CD14-positive monocyte (primary cell): ENCODE data around the gene CDH23. TPM values are rescaled to one million over a fixed set of nuclear protein-coding genes. Genes with fewer than 3 reads are reported as not detected.

Experiments used
- DNase-seq, 3 donors: peaks; one replicate each; pipeline ENCODE4 v3.0.0-alpha.2; 2011 to 2022
- H2AFZ ChIP-seq: 2 replicates; pipeline ENCODE4 v1.6.0; 2012; ENCODE audit warnings: mild to moderate bottlenecking, low read depth, low read length, inconsistent platforms; ENCODE audit not compliant: insufficient read depth, poor library complexity, severe bottlenecking
- H3K27ac ChIP-seq, 2 donors: 1 replicate in 1 of 2; 2 replicates in 1 of 2; pipeline ENCODE4 v1.5.1; 2012 to 2013; ENCODE audit warnings: low read length in 2 of 2, control low read depth in 1 of 2, inconsistent platforms in 1 of 2, low read depth in 1 of 2, mild to moderate bottlenecking in 1 of 2
- H3K27me3 ChIP-seq, 2 donors: one replicate each; pipeline versions ENCODE4 v1.6.0 to v1.6.1; 2011 to 2013; ENCODE audit warnings: low read length in 2 of 2; ENCODE audit not compliant: control insufficient read depth in 2 of 2, insufficient read depth in 2 of 2
- H3K36me3 ChIP-seq, 2 donors: replicated peaks in 1 of 2; 1 replicate in 1 of 2; 2 replicates in 1 of 2; pipeline versions ENCODE4 v1.5.1 to v1.6.1; 2012 to 2013; ENCODE audit warnings: low read length in 2 of 2, control low read depth in 1 of 2, inconsistent platforms in 1 of 2, mild to moderate bottlenecking in 1 of 2; ENCODE audit not compliant: insufficient read depth in 2 of 2, control insufficient read depth in 1 of 2
- H3K4me1 ChIP-seq, 2 donors: 1 replicate in 1 of 2; 2 replicates in 1 of 2; pipeline versions ENCODE4 v1.5.1 to v1.6.1; 2012 to 2013; ENCODE audit warnings: low read length in 2 of 2, control low read depth in 1 of 2, inconsistent platforms in 1 of 2, mild to moderate bottlenecking in 1 of 2, moderate library complexity in 1 of 2; ENCODE audit not compliant: insufficient read depth in 2 of 2, control insufficient read depth in 1 of 2
- H3K4me2 ChIP-seq: replicated peaks from 2 replicates; pipeline ENCODE3; 2012; ENCODE audit warnings: low read length, moderate library complexity, mild to moderate bottlenecking; ENCODE audit not compliant: poor library complexity, severe bottlenecking; ENCODE audit errors: extremely low read depth
- H3K4me3 ChIP-seq, 3 experiments: fragments of 200-600 bp in 1 of 3; sonication (generic) in 1 of 3; replicated peaks in 1 of 3; 1 replicate in 2 of 3; 2 replicates in 1 of 3; pipeline ENCODE4 v1.5.1; 2011 to 2013; ENCODE audit warnings: low read length in 3 of 3, mild to moderate bottlenecking in 3 of 3, control low read depth in 2 of 3, low read depth in 2 of 3, inconsistent platforms in 1 of 3, moderate library complexity in 1 of 3
- H3K79me2 ChIP-seq: 2 replicates; pipeline ENCODE4 v1.6.0; 2012; ENCODE audit warnings: mild to moderate bottlenecking, control low read depth, inconsistent platforms, low read length, moderate library complexity; ENCODE audit not compliant: insufficient read depth
- H3K9ac ChIP-seq: 2 replicates; pipeline ENCODE4 v1.6.0; 2017; ENCODE audit warnings: low read length, mild to moderate bottlenecking; ENCODE audit not compliant: insufficient read depth, poor library complexity, severe bottlenecking
- H3K9me3 ChIP-seq, 2 donors: replicated peaks in 1 of 2; 1 replicate in 1 of 2; 2 replicates in 1 of 2; pipeline versions ENCODE4 v1.5.1 to v1.6.1; 2012 to 2013; ENCODE audit warnings: low read length in 2 of 2, control low read depth in 1 of 2; ENCODE audit not compliant: control insufficient read depth in 1 of 2, insufficient read depth in 1 of 2
- H4K20me1 ChIP-seq: 2 replicates; pipeline ENCODE4 v1.6.0; 2012; ENCODE audit warnings: mild to moderate bottlenecking, low read length, control low read depth, moderate library complexity; ENCODE audit not compliant: insufficient read depth
- H3K27ac Mint-ChIP-seq, 7 donors: one replicate each; pipeline ENCODE4 v1.8.0; 2020; ENCODE audit warnings: mild to moderate bottlenecking in 7 of 7, mixed read lengths in 7 of 7, moderate library complexity in 6 of 7, inconsistent platforms in 2 of 7
- H3K27me3 Mint-ChIP-seq, 3 donors: one replicate each; pipeline ENCODE4 v1.8.0; 2021 to 2022; ENCODE audit warnings: low read depth in 3 of 3, mild to moderate bottlenecking in 3 of 3, mixed read lengths in 3 of 3, moderate library complexity in 3 of 3, inconsistent platforms in 1 of 3
- H3K36me3 Mint-ChIP-seq, 2 donors: one replicate each; pipeline ENCODE4 v1.8.0; 2020; ENCODE audit warnings: mixed read lengths in 2 of 2, inconsistent platforms in 1 of 2, mild to moderate bottlenecking in 1 of 2
- H3K4me1 Mint-ChIP-seq: one replicate; pipeline ENCODE4 v1.8.0; 2020; ENCODE audit warnings: mild to moderate bottlenecking, mixed read lengths
- H3K4me3 Mint-ChIP-seq, 2 donors: one replicate each; pipeline ENCODE4 v1.8.0; 2020; ENCODE audit warnings: mild to moderate bottlenecking in 2 of 2, mixed read lengths in 2 of 2, moderate library complexity in 1 of 2
- H3K9me3 Mint-ChIP-seq, 7 donors: one replicate each; pipeline ENCODE4 v1.8.0; 2020 to 2022; ENCODE audit warnings: mixed read lengths in 7 of 7, mild to moderate bottlenecking in 6 of 7, moderate library complexity in 6 of 7, inconsistent platforms in 2 of 7
- WGBS: methylation state at CpG from one replicate; pipeline ENCODE4 v1.1.5; 2013; ENCODE audit warnings: missing lambda C conversion rate; ENCODE audit not compliant: insufficient coverage; 5-methylcytosine and 5-hydroxymethylcytosine counted together
- intact Hi-C, 2 donors: fragments of 100-400 bp; cut with micrococcal nuclease; formaldehyde crosslinking; loops; one replicate each; pipeline versions ENCODE4 v1.15.0 to v1.15.1; 2023
- polyA plus RNA-seq, 3 donors: library from polyadenylated mRNA; depleted of rRNA in 1 of 3; unstranded in 2 of 3; stranded (reverse) in 1 of 3; fragments of 300-500 nt in 2 of 3; fragments of >200 nt in 1 of 3; fragmentation: Illumina TruSeq in 2 of 3; gene quantifications; 1 replicate in 2 of 3; 2 replicates in 1 of 3; pipeline ENCODE4 v1.2.3, GENCODE V29; 2012 to 2021
- TF ChIP-seq, protein P1 (sequence below): fragments of 200-600 bp; IDR thresholded peaks from one replicate; pipeline ENCODE4 v1.8.0; 2022; ENCODE audit warnings: antibody characterized with exemption, mild to moderate bottlenecking

CDH23 gene
- polyA plus RNA-seq, 3 donors, result 8.2 to 36.2 (median 10.5) TPM

DNA sequence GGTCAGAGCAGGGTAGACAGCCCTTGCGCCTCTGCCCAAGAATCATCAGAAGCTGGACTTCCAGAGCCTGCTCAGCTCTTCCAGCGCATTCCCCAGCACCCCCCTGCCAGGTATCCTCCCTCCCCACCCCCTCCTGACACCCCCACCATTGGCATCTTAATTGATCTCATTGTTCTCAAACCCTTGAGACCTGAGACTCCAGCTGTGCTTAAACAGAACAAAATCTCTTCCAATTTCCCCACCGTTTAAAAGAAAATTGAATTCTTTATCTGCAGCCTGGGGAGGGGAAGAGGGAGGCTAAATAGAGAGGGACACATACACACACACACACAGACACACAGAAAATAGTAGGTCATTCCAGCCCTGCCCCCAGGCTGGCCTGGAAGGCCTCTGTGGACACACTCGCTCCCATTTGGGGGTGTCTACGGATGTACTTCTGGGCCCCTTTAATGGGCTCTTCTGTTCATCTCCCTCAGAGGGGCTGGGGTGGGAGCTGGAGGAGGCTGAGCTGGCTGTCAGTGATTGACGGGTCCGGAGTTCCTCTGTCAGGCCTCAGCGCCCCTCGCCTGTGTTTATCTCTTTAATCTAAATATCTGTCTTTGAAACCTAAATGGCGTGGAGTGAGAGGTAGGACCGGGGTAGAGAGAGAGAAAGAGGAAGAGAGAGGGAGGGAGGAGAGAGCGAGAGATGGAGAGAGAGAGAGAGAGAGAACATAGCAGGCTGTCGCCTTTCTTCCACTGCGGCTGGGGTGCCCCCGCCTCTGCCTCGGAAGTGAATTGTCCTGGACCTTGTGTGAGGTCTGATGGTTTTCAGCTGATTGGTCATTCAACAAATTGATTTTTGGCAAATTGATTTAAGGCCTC, 261.1 kb downstream of the CDH23 start:
- no peak overlapping the region for H3K4me3 ChIP-seq
- Mint-ChIP-seq H3K4me1 (peaks cover 13% of the 10 kb centered on the region), H3K27ac (peak overlapping the region in 2 of 7 donors; percentile 32 to 35), H3K27me3 (peaks cover 7 to 9% (median 8%) of the 10 kb centered on the region in 3 donors), H3K9me3 (peaks cover 12 to 22% (median 19%) of the 10 kb centered on the region in 7 donors), H3K4me3 (no peak overlapping the region), H3K36me3 (peaks cover 4 to 10% of the 10 kb centered on the region in 2 donors)
- 76% methylated on average over 6 of the region's 16 CpGs for WGBS
- peaks cover 5 to 8% of the 10 kb centered on the region in 2 donors for H3K4me1 ChIP-seq
- no peaks in the 10 kb centered on the region for H3K79me2 ChIP-seq
- H3K36me3 ChIP-seq, result no peaks in the 10 kb centered on the region
- H3K9me3 ChIP-seq, result peaks cover 9 to 16% of the 10 kb centered on the region in 2 donors
- no peak overlapping the region for H3K9ac ChIP-seq
- intact Hi-C loops, result no loop called here
- TF ChIP-seq, protein P1, sequence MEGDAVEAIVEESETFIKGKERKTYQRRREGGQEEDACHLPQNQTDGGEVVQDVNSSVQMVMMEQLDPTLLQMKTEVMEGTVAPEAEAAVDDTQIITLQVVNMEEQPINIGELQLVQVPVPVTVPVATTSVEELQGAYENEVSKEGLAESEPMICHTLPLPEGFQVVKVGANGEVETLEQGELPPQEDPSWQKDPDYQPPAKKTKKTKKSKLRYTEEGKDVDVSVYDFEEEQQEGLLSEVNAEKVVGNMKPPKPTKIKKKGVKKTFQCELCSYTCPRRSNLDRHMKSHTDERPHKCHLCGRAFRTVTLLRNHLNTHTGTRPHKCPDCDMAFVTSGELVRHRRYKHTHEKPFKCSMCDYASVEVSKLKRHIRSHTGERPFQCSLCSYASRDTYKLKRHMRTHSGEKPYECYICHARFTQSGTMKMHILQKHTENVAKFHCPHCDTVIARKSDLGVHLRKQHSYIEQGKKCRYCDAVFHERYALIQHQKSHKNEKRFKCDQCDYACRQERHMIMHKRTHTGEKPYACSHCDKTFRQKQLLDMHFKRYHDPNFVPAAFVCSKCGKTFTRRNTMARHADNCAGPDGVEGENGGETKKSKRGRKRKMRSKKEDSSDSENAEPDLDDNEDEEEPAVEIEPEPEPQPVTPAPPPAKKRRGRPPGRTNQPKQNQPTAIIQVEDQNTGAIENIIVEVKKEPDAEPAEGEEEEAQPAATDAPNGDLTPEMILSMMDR, result no peak
- no peaks in the 10 kb centered on the region for H3K27me3 ChIP-seq
- no peak overlapping the region for H2AFZ ChIP-seq
- H3K4me2 ChIP-seq, result no peak overlapping the region
- DNase-seq, result no peak
- no peaks in the 10 kb centered on the region for H4K20me1 ChIP-seq
- H3K27ac ChIP-seq, result no peak overlapping the region

DNA sequence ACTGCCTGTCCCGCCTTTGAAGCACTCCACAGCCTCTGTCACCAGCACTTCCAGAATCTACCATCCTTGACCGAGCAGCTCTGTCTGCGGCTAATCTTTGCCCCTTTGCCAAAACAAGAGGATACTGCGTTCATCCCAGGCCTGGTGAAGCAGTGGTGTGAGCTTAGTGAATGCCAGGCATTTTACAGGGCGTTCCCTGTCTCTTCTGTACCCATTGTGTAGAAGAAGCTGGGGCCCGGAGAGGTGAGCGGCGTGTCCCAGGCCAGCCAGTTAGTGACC, 261.7 kb downstream of the CDH23 start:
- Histone ChIP-seq H2AFZ (no peak overlapping the region), H3K9ac (no peak overlapping the region), H3K27me3 (no peaks in the 10 kb centered on the region), H3K27ac (no peak overlapping the region), H3K79me2 (no peaks in the 10 kb centered on the region), H3K4me3 (no peak overlapping the region), H3K4me2 (no peak overlapping the region), H3K36me3 (no peaks in the 10 kb centered on the region), H3K4me1 (peaks cover 5 to 8% of the 10 kb centered on the region in 2 donors), H4K20me1 (no peaks in the 10 kb centered on the region), H3K9me3 (peaks cover 9 to 16% of the 10 kb centered on the region in 2 donors)
- TF ChIP-seq, protein P1, result no peak
- 100% methylated on average over 4 of the region's 8 CpGs for WGBS
- DNase-seq, result no peak
- intact Hi-C loops, result no loop called here
- no peak overlapping the region for H3K4me3 Mint-ChIP-seq
- peaks cover 12 to 22% (median 19%) of the 10 kb centered on the region in 7 donors for H3K9me3 Mint-ChIP-seq
- H3K27me3 Mint-ChIP-seq, result peaks cover 6 to 9% (median 8%) of the 10 kb centered on the region in 3 donors
- no peak overlapping the region for H3K27ac Mint-ChIP-seq
- peaks cover 13% of the 10 kb centered on the region for H3K4me1 Mint-ChIP-seq
- peaks cover 2 to 5% of the 10 kb centered on the region in 2 donors for H3K36me3 Mint-ChIP-seq
